ENCODE data around the gene GPSM1.
"Not testable (repeated sequence)": the region's sequence is repeated elsewhere in the genome, so short reads cannot be mapped to it uniquely, and the experiment has no call there.

The GPSM1 gene

DNA sequence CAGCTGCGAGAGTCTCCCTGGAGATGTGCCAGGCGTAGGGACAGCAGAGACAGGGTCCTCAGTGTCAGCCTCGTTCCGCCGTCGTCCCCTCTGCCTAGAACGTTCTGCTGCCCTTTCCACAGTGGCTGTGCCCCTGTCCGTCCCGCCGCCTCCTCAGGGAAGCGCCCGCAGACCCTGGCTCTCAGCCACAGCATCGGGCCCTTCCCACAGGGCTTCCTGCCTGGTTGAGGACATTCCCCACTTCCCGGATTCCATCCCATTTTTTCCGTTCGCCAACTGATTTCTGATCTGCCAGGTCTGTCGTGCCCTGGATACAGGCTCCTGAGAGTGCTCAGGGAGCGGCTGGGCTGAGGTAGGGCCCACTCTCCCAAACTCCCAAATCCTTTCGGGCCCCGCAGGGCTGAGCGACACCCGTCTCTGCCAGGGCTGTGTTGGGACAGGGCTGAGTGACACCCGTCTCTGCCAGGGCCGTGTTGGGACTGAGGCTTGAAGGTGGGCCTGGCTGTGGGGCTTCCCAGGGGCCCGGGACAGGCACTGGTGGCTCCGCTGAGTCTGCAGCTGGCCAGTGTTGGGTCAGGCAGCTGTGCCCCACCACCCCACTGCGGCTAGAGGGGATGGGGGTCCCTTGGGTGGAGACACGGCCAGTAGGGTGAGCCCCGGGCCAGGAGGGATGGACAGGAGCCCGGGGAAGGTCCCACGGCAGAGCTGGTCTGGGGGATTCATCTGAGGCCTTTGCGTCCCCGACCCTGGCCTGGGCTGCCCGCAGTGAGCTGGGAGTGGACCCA is 20.3 kb downstream of the GPSM1 start:
- DNase-seq = no peak

DNA sequence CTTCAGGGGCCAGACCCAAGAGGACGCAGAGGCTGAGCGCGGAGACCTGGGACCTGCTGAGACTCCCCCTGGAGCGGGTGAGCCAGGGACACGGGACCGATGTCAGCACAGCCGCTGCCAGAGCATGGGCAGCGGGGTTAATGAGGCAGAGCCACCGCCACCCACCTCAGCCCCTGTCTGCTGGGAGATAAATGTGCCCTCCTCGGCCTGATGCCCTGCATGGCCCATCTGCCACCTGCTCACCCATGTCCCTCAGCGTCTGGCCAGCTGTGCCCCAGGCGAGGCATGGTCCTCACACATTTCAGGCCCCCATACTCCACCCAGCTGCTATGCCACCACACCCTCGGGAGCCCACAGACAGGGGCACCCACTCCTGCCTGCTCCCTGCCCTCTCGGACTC is 21.4 kb downstream of the GPSM1 start:
- DNase-seq = no peak

DNA sequence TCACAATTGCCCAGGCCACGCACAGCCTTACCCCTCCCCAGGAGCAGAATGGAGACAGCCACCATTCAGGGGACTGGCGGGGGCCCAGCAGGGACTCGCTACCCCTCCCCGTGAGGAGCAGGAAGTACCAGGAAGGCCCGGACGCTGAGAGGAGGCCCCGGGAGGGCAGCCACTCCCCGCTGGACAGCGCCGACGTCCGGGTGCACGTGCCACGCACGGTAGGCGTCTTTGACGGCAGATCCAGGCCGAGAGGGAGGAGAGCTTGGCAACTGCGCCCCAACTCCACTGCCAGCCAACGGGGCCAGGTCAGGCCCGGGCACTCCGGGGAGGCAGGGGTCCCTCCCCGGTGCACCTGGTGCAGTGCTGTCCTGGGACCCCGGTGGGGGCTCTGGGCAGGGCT is 22.2 kb downstream of the GPSM1 start:
- no peak for DNase-seq

DNA sequence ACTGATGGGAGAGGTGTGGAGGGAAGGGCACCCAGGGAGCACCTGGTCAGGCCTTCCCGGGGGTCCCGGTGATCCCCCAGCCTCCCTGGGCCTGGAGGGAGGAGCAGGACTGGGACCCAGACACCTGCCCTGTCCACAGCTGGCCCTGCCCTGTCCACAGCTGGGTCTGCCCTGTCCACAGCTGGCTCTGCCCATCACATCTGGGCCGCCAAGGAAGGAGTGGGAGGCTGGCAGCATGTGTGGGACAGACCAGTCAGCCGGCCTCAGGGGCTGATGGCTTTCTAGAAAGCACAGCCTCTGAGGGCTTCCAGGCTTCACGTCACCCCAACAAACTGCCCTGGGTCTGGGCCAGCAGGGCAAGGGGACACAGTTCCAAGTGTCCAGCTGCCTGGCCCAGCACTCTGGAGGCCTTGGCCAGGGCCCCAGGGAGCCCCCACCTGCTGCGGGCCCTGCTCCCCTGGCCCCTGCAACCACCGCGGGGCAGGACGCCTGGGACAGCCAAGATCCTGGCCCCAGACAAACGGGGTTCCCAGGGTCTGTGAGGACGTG is 24.0 kb downstream of the GPSM1 start:
- DNase-seq = no peak

DNA sequence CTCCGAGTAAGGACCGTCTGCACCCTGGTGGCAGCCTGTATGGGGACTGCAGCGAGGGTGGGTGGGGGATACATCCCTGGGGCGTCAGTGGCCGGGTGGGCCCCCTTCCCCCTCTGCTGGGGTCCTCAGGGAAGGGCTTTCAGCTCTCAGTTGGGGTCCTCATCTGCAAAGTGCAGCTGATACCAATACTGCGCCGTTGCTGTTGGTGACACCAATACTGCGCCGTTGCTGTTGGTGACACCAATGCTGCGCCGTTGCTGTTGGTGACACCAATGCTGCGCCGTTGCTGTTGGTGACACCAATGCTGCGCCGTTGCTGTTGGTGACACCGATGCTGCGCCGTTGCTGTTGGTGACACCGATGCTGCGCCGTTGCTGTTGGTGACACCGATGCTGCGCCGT is 24.5 kb downstream of the GPSM1 start:
- DNase-seq = not testable (repeated sequence)

DNA sequence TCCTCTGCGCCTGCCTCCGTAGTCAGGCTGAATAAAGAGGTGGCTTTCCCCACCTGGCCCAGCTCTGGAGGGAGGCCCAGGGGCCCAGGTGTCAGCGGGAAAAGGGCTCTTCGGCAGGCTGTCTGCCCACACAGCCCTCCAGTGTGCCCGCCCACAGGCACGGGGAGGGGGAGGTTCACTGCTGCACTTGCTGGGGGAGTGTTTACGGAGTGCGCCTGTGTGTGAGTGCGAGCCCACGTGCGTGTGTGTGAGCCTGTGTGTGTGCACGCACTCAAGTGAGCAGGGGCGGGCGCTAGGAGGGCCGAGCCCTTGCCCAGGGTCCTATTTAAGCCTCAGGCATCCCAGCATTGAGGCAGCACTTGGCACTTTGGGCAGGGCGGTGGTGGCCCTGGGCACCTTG is 25.3 kb downstream of the GPSM1 start:
- DNase-seq = no peak

DNA sequence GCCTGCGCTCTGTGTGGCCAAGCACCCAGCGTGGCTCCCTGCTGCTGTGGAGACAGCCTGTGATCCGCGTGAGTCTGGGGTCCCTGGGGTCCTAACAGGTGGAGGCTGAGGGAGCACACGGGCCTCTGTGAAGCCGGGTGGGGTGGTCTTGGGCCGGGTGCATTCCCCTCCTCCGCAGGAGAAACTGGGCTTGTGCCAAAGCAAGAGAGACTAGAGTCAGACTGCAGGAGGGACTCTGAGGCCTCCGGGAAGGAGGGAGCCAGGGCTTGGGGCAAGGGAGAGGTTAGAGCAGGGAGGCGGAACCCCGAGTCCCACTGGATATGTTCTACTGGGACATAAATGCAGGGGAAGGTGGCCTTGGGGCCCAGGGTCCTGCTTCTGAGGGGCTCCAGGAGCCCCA is 25.7 kb downstream of the GPSM1 start:
- DNase-seq = no peak

DNA sequence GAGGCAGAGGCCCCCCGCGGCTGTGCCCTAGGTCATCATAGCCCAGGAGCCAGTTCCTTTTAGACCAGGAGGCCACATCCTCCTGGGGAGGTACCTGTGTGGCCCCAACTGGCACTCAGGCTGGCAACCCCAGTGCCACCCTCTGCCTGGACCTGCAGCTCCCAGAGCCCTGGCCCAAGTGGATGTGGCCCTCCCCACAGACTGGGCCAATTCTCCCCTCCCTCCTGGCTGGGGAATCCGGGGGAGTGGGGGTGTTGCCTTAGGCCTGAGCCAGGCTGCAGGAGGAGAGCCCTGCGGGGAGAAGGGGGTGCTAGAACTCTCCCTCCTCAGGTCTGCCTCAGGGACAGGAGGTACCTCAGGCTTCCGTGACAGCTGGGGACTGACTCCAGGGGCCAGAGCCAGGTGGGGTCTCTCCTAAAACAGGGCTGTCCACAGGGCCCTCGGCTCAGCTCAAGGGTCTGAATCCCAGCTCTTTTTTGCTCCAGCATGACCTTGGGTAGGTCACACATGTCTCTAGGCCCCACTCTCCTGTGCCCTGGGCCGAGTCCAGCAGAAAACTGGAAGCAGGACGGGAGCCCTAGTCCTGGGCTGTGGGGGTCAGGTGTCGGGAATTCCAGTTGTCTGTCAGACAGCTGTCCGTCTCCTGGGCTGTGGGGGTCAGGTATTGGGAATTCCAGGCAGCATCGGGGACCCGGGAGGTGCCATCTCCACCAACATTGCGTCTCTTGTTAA is 26.6 kb downstream of the GPSM1 start:
- no peak for DNase-seq

DNA sequence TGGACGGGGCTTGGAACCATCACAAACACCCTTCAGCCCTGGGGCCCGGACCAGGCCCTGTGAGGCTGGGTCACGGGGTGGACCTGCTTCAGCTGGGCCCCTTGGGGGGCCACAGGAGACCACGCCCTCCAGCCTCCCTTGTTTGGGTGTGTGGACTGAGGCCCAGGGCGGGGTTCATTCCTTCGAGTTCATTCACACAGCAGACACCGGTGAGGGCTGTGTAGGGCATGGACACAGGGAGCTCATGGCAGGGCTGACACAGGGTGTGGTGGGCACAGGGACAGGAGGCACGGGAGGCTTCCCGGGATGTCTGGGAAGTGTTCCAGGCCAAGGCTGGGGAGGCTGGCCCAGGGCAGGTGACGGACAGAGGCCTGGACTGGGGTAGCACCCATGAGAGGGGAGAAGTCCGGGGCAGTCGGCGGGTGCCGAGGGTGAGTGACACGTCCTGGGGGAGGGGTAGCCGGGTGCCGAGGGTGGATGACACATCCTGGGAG is 27.3 kb downstream of the GPSM1 start:
- no peak for DNase-seq

DNA sequence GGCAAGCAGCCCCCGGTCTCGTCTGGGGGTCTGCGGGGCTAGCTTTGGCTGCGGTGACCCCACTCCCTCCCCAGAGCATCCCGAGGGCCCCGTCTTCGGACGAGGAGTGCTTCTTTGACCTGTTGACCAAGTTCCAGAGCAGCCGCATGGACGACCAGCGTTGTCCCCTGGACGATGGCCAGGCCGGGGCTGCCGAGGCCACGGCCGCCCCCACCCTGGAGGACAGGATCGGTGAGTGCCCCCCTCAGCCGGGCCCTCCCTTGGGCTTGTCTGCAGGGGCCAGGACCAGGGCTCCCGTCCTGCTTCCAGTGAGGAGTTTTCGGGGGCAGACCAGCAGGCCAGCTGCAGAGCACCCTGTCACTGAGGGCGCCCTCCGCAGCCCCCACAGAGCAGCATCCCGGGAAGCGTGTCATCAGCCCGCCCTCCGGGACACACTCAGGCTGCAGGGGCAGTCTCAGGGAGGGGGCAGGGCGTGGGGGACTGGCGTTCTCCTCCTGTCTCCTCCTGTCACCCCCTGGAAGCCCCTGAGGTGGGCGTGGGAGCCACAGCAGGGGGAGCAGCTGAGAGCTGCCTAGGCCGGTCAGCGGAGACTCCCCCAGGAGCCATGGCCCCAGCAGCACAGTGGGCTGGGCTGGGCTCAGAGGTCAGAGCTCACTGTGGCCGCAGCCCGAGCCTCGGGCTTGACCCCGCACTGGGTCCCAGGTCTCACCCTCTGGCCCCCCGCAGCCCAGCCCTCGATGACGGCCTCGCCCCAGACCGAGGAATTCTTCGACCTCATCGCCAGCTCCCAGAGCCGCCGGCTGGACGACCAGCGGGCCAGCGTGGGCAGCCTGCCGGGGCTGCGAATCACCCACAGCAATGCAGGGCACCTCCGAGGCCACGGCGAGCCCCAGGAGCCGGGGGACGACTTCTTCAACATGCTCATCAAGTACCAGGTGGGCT is 28.5 kb downstream of the GPSM1 start:
- DNase-seq = no peak

DNA sequence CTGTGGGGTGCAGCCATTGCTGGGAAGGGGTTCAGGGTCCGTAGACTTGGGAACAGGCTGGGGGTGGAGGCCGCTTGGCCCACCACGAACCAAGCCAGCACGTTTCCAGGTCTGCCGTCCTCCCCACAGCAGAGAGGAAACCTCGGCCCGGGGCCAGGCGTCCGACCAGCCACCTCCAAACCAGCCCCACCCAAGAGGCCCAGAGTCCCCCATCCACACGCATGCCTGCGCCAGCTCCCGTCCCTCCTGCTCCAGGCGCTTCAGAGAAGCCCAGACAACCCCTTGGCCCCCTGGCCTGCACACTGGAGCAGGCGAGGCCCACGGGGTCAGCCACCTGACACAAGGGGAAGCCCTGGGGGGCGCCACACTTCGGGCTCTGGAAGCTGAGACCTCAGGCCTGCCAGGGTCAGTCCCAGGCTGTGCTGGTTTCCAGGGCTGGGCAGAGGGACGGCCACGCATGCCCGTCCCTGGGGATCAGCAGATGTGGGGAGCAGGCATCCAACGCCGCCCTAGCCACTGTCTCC is 29.9 kb downstream of the GPSM1 start:
- DNase-seq = no peak

DNA sequence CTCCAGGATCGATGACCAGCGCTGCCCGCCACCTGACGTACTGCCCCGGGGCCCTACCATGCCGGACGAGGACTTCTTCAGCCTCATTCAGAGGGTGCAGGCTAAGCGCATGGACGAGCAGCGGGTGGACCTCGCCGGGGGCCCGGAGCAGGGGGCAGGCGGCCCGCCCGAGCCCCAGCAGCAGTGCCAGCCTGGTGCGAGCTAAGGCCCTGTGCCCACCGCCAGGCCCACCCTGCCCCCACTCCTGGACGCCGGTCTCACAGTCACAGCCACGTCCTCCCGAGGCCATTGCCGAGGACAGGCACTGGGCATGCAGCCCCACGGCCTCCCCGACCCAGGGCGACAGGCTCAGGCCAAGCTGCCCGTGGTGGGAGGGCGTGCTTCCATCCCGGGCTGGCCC is 30.7 kb downstream of the GPSM1 start:
- no peak for DNase-seq

DNA sequence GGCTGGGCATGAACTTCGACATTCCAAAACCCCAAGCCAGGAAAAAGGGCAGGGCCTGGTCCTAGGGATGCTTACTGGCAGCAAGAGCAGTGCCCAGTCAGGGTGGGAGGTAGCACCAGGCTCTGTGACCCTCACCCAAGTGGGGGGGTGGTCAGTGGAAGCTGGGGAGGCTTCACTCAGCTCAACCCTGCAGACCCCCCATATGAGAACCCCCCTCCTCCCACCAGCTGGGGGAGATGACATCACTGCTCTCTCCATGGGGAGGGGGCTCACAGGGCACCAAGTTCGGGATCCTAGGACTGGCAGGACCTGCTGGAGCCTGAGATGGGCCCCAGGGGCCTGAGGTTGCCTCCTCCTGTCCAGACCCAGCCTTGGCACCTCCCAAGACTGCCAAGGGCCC is 31.5 kb downstream of the GPSM1 start:
- no peak for DNase-seq

DNA sequence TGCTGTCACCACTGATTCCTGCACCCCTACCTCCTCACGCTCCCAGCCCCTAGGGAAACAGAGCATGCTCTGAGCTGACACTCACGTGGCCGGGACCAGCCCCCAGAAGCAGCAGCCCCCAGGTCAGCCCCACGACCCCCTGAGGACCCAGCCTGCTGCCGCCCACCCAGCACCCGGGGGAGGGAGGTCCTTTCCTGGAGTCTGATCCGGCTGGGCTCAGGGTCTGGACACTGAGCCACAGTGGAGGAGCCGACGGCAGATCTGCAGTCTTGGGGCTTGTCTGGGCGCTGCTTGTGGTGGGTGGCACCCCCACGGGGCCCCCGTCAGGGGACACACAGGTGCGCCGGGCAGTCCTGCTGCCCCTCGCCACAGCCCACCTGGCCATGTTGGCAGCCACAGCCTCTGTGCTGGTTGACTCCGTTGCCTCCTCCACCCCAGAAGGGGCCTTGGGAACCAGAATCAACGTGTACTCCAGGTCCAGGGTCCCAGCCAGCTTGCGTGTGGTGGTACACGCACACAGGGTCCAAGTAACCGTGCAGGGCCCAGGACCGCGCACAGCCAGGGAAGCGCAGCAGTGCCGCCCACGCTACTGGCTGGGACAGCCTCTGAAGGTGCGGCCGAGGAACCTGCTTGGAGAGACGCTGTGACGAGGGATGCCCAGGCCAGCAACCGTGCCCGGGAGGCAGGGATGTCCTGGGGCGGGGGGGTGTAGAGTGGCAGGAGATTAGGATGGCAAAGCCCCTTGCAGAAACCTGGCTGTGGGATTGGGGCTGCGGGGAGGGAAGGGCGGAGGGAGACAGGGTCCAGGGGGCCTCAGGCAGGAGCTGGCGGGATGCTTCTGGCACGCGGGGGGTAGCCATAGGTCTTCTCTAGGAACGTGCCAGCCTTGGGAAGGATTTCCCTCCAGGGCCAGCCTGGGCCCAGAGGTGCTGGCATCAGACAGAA is 32.7 kb downstream of the GPSM1 start:
- no peak for DNase-seq

DNA sequence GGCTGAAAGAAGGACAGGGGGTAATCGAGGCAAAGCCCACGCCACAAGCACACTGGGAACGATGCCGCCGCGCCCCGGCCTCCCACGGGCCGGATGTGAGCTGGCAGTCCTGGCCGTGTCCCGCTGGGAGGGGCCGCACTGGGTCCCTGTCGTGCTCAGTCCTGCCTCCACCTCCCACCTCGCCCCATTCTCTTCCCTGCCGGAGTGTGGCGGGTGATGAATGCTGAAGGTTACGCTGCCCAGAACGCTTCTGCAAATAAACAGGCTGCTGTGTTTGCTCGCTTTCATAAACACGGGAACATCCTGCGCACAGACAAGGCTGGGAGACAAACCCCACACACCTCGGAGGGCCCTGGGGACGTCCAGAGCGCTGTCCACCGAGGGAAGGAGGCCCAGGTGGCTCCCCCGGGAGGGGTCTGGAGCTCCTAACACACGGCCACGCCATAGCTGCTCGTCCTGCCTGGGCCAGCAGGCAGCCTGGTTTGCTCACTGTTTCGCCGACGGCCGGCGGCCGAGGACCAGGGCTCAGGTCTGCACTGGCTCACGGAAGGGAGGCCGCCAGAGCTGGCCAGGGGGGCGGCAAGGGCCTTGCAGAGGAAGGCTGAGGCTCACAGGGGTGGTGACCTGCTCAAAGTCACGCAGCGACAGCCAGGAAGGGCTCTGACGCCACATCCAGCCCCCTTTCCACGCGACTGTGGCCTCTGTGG is 33.9 kb downstream of the GPSM1 start:
- DNase-seq = no peak

DNA sequence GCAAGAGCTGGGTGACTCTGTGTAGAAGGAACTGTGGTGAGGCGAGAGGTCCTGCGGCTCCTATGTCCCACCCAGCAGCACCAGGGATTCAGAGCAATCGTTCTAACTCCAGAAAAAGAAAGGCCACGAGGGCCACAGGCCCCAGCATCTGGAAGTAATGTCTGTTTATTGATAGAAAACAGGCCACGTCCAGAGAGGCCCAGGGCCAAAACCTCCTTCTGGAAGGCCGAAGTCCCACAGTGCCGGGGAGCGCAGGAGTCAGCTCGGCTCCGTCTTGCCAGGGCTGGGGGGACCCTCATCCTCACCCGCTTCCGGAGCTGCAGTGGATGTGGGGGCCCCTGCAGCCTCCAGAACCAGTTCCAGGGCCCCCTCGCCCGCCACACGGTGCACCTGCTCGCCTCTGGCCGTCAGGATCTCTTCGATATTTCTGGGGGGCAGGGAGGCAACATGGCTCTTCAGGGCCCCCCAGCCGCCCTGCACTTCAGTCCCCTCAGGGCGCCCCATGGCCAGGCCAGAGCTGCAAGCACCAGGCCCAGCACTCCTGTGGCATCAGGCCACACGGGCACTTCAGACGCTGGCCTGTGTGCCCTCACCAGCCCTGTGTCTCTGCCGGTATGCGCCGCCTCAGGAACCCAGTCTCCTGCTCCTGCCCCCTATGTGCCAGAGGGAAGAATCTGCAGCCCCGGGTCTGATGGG is 34.6 kb downstream of the GPSM1 start:
- DNase-seq = no peak

DNA sequence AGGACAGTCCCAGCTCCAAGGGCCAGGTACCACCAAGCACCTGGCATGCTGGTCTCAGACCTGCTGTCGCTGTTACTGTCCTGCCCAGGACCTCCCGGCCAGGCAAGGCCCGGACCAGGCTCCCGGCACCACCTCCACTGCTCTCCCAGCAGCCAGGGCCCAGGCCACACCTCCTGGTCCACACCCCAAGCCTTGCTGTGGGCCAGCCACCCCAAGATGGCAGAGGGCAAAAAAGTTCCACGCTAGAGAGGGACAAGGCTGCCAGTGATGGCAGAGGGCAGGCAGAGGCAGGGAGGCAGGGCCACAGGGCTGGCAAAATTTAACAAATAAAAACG is 35.1 kb downstream of the GPSM1 start:
- DNase-seq = no peak

DNA sequence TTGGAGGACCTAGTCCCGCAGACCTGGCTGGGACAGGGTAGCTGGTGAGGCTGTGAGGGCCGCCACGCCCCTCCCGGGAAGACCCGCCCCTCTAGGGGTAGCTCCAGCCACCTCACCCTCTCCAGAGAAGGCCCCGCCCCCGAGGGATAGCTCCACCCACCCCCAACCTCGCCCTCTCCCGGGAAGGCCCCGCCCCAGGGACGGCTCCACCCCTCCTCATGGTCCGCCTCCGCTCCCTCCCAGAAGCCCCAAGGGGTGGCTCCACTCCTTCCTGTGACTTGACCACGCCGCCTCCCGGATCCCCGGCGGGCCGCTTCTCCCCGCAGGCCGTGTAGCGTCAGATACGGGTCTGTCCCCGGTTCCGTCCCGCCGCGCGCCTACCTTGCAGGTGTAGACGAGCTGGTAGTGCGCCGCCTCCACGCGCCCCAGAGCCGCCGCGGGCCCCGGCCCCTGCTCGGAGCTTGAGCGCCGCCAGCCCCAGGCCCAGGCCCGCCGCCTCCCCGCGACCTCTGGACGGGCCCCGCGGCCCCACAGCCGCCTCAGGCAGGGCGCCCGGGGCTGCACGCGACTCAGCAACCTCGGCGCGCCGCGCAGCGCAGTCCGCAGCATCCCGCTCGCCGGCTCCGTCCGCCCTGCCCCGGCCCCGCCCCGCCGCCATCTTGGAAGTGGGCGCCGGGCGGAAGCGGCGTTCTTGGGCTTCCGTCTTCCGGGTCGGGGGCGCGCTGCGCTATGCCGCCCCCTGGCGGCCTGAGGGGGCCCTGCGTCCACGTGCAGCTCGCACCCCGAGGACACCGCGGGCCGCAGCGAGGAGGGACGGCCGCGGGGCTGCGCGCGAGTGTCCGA is 36.0 kb downstream of the GPSM1 start, which contains the start of gene DNLZ:
Gene DNLZ (minus strand): TSS at position 639 of the 843 bp plus-strand sequence. CDS start 30 bp downstream, at position 609.
- peak; percentile 94 for DNase-seq

Data from activated CD8-positive, alpha-beta memory T cell treated with anti-CD3 and anti-CD28 coated beads, Interleukin-2, amount 50 U/mL, for 4 hours (primary cell).